HUES48 (cell line): ENCODE data around the gene BTN2A1.
A peak's percentile ranks its signal among the peaks of the same experiment; 100 is the strongest.

Experiments used
- H3K27ac ChIP-seq: one replicate; pipeline ENCODE4 v1.7.0; 2013; ENCODE audit warnings: low read depth, low read length, inconsistent platforms
- H3K27me3 ChIP-seq: 2 replicates; pipeline ENCODE4 v1.6.1; 2013; ENCODE audit warnings: mild to moderate bottlenecking, low read length; ENCODE audit not compliant: control insufficient read depth, insufficient read depth
- H3K36me3 ChIP-seq: 2 replicates; pipeline ENCODE4 v1.6.1; 2013; ENCODE audit warnings: low read length; ENCODE audit not compliant: control insufficient read depth, insufficient read depth
- H3K4me1 ChIP-seq: 2 replicates; pipeline ENCODE4 v1.6.1; 2013; ENCODE audit warnings: mild to moderate bottlenecking, low read length; ENCODE audit not compliant: control insufficient read depth, insufficient read depth
- H3K4me3 ChIP-seq: 2 replicates; pipeline ENCODE4 v1.5.1; 2013; ENCODE audit warnings: mild to moderate bottlenecking, low read depth, low read length
- H3K9ac ChIP-seq: 2 replicates; pipeline ENCODE4 v1.6.1; 2013; ENCODE audit warnings: mild to moderate bottlenecking, low read depth, low read length, moderate library complexity
- H3K9me3 ChIP-seq: 2 replicates; pipeline ENCODE4 v1.6.1; 2013; ENCODE audit warnings: low read length; ENCODE audit not compliant: control insufficient read depth, insufficient read depth

The BTN2A1 gene

DNA sequence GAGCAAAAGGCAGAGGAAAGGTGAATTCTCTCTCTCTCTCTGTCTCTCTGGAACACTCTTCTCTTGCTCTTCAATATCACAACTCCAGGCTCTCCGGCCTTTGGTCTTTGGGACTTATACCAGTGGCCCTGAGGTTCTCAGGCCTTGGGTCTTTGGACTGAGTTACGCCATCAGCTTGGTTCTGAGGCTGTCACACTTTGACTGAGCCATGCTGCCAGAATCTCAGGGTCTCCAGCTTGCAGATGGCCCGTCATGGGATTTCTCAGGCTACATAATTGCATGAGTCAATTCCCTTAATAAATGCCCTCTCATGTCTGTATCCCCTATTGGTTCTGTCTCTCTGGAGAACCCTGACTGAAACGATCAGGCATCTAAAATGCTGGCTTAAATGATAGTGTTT is 12.9 kb downstream of the BTN2A1 start:
- H3K9me3 ChIP-seq = 0 out of 2 replicates have a peak, but pooled peaks cover 7% of the 10 kb centered on the region
- H3K4me3 ChIP-seq = no peak overlapping the region
- H3K27ac ChIP-seq = no peak overlapping the region
- H3K4me1 ChIP-seq = peaks cover 18% of the 10 kb centered on the region
- H3K36me3 ChIP-seq = peaks cover 38% of the 10 kb centered on the region
- H3K9ac ChIP-seq = no peak overlapping the region
- no peaks in the 10 kb centered on the region for H3K27me3 ChIP-seq

DNA sequence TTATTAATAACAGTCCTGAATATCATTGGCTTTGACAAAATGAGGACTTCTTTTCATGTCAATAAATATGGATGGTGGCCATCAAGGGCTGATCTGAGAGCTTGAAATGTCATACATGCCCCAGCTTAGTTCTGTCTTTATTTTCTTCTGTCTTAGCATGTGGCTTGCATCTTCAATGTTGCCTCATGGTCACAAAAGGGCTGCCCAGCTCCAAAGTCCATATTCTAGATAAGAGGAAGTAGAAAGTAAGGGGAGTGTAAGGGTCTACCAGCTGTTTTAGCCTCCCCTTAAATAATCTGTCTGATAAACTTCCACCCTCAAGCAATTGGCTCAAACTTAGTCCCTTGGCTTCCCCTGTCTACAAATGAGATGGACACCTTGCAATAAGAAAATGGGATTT is 14.2 kb downstream of the BTN2A1 start:
- Histone ChIP-seq H3K36me3 (peaks cover 25% of the 10 kb centered on the region), H3K9me3 (0 out of 2 replicates have a peak, but pooled peaks cover 7% of the 10 kb centered on the region), H3K27ac (no peak overlapping the region), H3K27me3 (no peaks in the 10 kb centered on the region), H3K4me3 (no peak overlapping the region), H3K4me1 (peaks cover 27% of the 10 kb centered on the region), H3K9ac (no peak overlapping the region)

DNA sequence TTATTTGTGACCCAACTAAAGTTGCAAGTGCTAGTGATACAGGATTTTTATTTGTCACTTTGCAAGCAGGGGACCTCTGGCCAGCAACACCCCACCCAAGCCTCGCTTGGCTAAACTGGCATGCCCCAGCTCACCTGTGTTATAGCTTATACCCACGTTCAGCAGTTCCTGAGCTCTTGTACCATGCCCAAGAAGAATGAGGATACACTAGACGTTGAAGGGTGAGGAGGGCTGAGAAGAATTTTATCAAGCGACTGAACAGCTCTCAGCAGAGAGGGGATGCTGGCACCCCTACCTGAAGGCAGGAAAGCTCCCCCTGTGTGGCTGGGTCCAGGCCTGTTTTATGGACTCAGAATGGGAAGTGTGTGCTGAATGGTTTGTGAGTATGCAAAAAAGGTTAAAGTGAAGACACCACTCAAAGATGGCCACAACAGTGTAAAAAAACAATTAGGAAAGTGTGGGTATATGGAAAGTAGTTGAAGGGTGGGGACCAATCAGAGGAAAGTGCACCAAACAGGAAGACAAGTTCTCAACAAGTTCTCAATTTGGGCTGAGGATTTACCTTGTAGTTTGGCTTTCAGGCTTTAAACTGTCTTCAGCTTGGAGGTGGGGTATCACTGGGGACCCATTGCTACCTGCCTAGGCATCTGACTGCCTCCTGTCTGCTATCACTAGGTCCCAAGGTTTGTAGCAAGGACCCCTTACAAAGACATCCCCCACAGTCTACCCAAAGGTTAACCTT is 15.0 kb downstream of the BTN2A1 start:
- Histone ChIP-seq H3K36me3 (peaks cover 18% of the 10 kb centered on the region), H3K27me3 (no peaks in the 10 kb centered on the region), H3K9ac (no peak overlapping the region), H3K27ac (no peak overlapping the region), H3K4me3 (no peak overlapping the region), H3K4me1 (peaks cover 27% of the 10 kb centered on the region), H3K9me3 (0 out of 2 replicates have a peak, but pooled peaks cover 7% of the 10 kb centered on the region)

DNA sequence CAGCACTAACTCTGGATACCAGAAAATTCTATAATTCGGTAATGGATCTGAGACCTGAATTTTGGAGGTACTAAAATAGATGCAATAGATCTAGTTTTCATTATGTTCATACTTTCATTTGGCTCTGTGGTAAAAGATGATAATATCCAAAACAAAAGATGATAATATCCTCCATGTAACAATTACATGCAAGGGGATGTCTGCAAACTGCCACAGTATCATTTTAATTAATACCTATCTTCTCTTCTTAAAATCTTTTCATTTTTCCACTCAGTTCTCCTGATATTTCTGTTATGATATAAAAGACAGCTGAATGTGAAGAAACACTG is 15.6 kb downstream of the BTN2A1 start:
- 0 out of 2 replicates have a peak, but pooled peaks cover 7% of the 10 kb centered on the region for H3K9me3 ChIP-seq
- peaks cover 11% of the 10 kb centered on the region for H3K36me3 ChIP-seq
- no peak overlapping the region for H3K27ac ChIP-seq
- no peak overlapping the region for H3K9ac ChIP-seq
- H3K4me1 ChIP-seq = peaks cover 27% of the 10 kb centered on the region
- peak overlapping the region; percentile 49; the same call in 1 of the 2 replicates for H3K4me3 ChIP-seq
- no peaks in the 10 kb centered on the region for H3K27me3 ChIP-seq

DNA sequence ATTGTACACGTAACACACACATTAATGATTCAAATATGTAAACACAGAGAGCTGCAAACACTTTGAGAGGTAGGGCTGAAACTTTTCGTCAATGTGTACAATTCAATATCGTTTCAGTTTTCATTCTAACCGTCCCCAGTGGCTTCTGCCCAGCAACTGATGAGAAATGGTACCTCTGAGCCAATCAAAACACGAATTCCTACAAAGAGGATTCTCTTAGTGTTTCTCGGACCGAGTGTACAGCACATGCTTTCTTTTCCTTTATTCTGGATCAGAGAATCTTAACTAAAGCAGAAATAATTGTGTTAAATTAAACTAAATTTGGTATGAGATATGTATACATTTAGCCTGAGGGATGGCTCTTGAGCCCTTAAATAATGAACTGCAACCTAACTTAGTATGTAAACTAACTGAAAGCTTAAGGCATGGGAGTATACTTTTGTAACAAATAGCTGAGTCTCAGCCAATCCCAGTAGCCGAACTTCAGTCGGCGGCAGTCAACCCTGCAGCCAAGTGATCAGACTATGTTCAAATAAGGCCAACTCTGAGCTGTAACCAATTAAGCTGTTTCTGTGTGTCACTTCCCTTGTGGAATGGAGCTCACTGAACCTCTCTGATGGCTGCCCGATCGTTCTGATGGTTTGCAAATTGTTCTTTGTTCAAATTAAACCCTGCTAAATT is 16.1 kb downstream of the BTN2A1 start:
- H3K36me3 ChIP-seq = peaks cover 6% of the 10 kb centered on the region
- no peaks in the 10 kb centered on the region for H3K27me3 ChIP-seq
- peak overlapping the region; percentile 49 for H3K4me3 ChIP-seq
- H3K9ac ChIP-seq = peak overlapping the region; percentile 34; the same call in 1 of the 2 replicates
- H3K9me3 ChIP-seq = 0 out of 2 replicates have a peak, but pooled peaks cover 7% of the 10 kb centered on the region
- H3K27ac ChIP-seq = peak overlapping the region; percentile 13
- peaks cover 27% of the 10 kb centered on the region for H3K4me1 ChIP-seq

DNA sequence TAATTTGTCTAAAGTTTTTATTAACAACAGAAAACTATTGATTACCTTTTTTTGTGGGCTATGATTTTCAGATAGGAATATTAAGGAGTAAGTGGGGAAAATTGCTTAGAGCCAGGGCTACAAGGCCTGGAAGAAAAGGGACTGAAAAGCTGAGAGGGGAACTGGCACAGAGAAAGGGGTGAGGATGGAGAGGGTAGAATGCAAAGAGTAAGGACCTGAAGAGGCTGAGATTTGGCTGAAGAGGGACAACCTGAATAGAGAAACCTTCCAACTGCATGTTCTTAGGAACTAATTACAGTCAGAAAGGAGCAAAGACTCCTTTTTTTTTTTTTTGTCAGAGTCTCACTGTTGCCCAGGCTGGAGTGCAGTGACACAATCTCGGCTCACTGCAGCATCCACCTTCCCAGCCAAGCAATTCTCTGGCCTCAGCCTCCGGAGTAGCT is 16.7 kb downstream of the BTN2A1 start:
- peak overlapping the region; percentile 13 for H3K27ac ChIP-seq
- peak overlapping the region; percentile 49; the same call in 1 of the 2 replicates for H3K4me3 ChIP-seq
- H3K36me3 ChIP-seq = peaks cover under 1% of the 10 kb centered on the region; the same call in 1 of the 2 replicates
- no peaks in the 10 kb centered on the region for H3K27me3 ChIP-seq
- H3K9me3 ChIP-seq = 0 out of 2 replicates have a peak, but pooled peaks cover 7% of the 10 kb centered on the region
- peaks cover 27% of the 10 kb centered on the region for H3K4me1 ChIP-seq
- peak overlapping the region; percentile 34; the same call in 1 of the 2 replicates for H3K9ac ChIP-seq

DNA sequence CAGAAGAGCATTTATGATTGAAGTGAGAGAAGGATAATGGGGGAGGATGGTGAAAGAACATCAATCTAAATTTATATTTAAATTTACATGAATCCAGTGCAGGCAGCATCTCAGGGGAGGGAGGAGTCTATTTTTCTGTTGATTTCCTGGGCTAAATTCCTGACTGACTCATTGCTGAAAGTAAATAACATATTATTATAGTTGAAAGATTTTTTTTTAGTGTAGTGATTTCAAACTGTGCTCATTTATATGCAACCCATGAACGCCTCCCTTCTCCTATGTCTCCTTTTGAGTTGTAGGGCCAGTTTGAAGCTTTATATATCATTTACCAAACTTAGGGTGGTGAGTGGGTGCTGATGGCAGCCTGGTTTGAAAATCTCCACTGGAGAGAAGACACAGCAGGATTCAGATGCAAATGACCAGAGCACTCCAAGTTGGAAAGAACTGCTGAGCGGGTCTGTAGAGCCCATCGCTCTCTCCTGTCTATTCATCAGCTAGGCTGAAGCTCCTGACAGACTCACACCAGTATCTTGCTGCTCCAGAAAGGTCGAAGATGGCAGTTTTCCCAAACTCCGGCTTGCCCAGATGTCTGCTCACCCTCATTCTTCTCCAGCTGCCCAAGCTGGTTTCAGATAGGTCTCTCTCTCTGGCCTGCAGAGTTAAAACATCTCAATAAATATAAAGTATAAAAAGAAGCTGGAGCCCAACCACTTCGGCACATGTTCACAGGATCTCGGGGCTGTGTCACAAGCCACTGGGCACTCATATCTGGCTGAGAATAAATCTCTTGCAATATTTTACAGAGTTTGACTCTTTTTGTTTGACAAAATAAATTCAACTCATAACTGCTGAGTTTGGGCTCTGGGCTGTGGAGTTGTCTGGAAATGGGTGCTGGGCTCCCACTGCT is 18.3 kb downstream of the BTN2A1 start:
- Histone ChIP-seq H3K27ac (peak overlapping the region; percentile 74), H3K36me3 (no peaks in the 10 kb centered on the region), H3K4me1 (peaks cover 27% of the 10 kb centered on the region), H3K27me3 (no peaks in the 10 kb centered on the region), H3K4me3 (0 out of 2 replicates have a peak overlapping the region, but pooled peaks have one; percentile 24), H3K9ac (no peak overlapping the region), H3K9me3 (0 out of 2 replicates have a peak, but pooled peaks cover 7% of the 10 kb centered on the region)

DNA sequence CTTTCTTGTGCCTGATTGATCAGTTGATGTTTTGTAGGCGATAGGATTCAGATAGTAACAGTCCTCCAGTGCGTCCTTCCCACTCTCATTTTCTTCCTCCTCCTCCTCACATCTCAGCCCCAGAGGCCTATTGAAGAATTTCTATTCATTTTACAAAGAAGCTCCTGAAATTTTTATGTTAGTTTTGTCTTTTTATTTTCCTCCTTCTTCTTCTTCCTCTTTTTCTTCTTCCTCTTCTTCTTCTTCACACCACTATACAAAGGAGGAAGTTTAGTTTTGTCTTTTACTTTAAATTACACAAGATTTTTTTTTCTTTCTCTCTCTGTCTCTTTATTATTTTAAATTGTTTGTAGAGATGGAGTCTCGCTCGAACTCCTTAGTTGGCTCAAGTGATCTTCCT is 19.1 kb downstream of the BTN2A1 start:
- Histone ChIP-seq H3K4me1 (peaks cover 27% of the 10 kb centered on the region), H3K27ac (no peak overlapping the region), H3K36me3 (no peaks in the 10 kb centered on the region), H3K27me3 (no peaks in the 10 kb centered on the region), H3K4me3 (no peak overlapping the region), H3K9me3 (0 out of 2 replicates have a peak, but pooled peaks cover 5% of the 10 kb centered on the region), H3K9ac (no peak overlapping the region)

DNA sequence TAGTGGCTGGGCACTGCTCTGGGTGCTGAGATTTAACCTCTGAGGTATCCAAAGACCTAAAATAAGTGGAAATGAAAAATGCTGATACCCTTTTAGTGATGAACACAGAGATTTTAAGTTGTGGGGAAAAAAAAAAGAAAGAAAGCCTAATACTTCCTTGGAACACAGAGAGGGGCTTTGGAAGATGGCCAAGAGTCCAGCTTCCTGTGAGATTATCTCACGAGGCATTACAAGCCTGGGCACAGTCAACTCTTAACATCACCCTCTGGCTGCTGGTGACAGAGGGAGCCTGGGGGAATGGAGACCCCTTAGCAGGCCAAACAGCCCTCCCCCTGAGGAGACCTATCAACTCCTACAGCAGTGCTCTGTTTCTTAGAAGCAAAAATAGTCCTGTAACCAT is 19.7 kb downstream of the BTN2A1 start:
- no peak overlapping the region for H3K27ac ChIP-seq
- no peak overlapping the region for H3K4me3 ChIP-seq
- H3K27me3 ChIP-seq = no peaks in the 10 kb centered on the region
- 0 out of 2 replicates have a peak, but pooled peaks cover 3% of the 10 kb centered on the region for H3K9me3 ChIP-seq
- no peaks in the 10 kb centered on the region for H3K36me3 ChIP-seq
- no peak overlapping the region for H3K9ac ChIP-seq
- peaks cover 27% of the 10 kb centered on the region for H3K4me1 ChIP-seq

DNA sequence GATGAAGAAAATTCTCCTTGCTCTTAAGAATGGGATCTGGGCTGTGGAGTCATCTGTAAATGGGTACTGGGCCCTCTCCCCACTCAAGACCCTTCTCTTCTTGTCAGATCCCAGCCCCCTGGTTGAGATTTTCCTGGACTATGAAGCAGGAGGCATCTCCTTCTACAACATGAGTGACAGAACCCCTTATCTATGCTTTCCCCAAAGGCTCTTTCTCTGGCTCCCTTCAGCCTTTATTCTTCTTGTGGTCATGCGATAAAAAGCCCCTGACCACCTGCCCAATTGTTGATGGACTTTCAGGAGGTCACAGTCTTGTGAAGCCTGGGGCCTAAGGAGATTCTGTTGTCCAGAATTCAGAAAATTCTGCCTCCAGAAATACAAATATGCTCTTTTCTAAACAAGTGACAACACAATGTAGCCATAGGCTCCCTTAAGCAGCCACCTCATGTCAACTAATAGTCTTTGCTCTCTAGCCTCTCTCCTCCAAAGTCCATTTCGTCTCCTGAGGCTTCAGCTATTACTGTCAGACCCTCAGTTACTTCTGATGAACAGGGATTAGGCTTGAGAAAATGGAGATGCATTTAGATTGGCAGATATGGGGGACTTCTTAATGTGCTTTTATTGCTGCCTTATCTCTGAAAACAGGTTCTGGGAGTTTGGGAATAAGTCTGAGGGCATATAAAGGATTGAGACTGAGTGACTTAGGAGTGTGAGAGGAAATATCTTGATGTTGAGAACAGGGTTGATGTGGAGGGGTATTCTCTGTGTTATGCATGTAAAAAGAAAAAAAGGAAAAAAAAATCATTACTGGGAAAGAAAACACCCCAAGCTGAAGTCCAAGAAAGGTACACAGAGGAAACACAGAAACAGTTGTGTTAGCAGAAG is 20.6 kb downstream of the BTN2A1 start:
- H3K4me3 ChIP-seq = no peak overlapping the region
- H3K27me3 ChIP-seq = no peaks in the 10 kb centered on the region
- no peak overlapping the region for H3K9ac ChIP-seq
- no peaks in the 10 kb centered on the region for H3K36me3 ChIP-seq
- no peak overlapping the region for H3K27ac ChIP-seq
- peaks cover 27% of the 10 kb centered on the region for H3K4me1 ChIP-seq
- H3K9me3 ChIP-seq = no peaks in the 10 kb centered on the region
